ENCODE measurements around the gene MSI1. TPM values are rescaled to one million over a fixed set of nuclear protein-coding genes. Genes with fewer than 3 reads are reported as not detected.
"Not testable (repeated sequence)": the region's sequence is repeated elsewhere in the genome, so short reads cannot be mapped to it uniquely, and the experiment has no call there.

The MSI1 gene
- total and polyA plus RNA-seq, 2 experiments from 2014 or later = 12.8 to 16.9 TPM

DNA sequence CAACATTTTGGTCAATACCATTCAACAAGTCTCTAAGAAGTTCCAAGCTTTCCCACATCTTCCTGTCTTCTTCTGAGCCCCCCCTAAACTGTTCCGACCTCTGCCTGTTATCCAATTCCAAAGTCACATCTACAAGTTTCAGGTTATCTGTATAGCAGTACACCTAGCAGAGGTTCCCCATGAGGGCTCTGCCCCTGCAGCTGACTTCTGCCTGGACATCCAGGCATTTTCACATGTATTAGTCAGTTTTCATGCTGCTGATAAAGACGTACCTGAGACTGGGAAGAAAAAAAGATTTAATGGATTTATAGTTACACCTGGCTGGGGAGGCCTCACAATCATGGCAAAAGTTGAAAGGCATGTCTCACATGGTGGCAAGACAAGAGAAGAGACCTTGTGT, 31.2 kb downstream of the MSI1 start (continued):
- TF ChIP-seq ZNF462 (CRISPR knock-in tag; IDR thresholded peaks at IDR 0.05) = no peak
- no peak for TF ChIP-seq NANOG (IDR thresholded peaks at IDR 0.05; ENCODE audit: borderline replicate concordance)

DNA sequence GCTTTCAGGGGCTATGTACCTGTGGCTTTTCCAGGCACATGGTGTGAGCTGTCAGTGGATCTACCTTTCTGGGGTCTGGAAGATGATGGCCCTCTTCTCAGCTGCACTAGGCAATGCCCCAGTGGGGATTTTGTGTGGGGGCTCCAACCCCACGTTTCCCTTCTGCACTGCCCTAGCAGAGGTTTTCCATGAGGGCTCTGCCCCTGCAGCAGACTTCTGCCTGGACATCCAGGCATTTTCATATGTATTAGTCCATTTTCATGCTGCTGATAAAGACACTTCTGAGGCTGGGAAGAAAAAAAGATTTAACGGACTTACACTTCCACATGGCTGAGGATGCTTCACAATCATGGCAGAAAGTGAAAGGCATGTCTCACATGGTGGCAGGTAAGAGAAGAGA, 32.6 kb downstream of the MSI1 start:
- not testable (repeated sequence) for ATAC-seq
- H3K36me3 Mint-ChIP-seq (ENCODE audit: low read depth) = peaks cover 24% of the 10 kb centered on the region
- H3K9me3 Mint-ChIP-seq = peaks cover 39% of the 10 kb centered on the region

DNA sequence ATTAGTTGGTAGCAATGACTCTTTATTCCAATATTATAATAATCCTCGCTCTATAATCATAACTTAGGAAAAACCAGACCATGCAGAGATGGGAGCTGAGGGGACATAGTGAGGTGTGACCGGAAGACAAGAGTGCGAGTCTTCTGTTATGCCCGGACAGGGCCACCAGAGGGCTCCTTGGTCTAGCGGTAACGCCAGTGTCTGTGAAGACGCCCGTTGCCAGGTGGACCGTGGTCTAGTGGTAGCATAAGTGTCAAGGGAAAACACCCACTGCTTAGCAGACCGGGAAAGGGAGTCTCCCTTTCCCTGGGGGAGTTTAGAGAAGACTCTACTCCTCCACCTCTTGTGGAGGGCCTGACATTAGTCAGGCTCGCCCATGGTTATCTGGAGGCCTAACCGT, 33.5 kb downstream of the MSI1 start:
- not testable (repeated sequence) for ATAC-seq; H3K79me2 ChIP-seq (replicated peaks; ENCODE audit: insufficient read depth); H3K4me3 ChIP-seq; H4K20me1 ChIP-seq (replicated peaks; ENCODE audit: insufficient read depth); H3K36me3 ChIP-seq (ENCODE audit: insufficient read depth); H3K4me1 ChIP-seq (ENCODE audit: insufficient read depth); H3F3A ChIP-seq (replicated peaks; ENCODE audit: low read depth); H3K27ac Mint-ChIP-seq; H2AFZ ChIP-seq; H3K4me1 Mint-ChIP-seq; H3K4me2 ChIP-seq; H3K27ac ChIP-seq (ENCODE audit: low read depth); H3K4me3 Mint-ChIP-seq; H3K27me3 ChIP-seq (ENCODE audit: insufficient read depth); H3K9me2 ChIP-seq (ENCODE audit: insufficient read depth)
- DNase-seq (ENCODE audit: low spot score) = peak; percentile 79
- H3K36me3 Mint-ChIP-seq (ENCODE audit: low read depth) = peaks cover 24% of the 10 kb centered on the region
- H3K9me3 Mint-ChIP-seq = peaks cover 39% of the 10 kb centered on the region
- TF ChIP-seq CTCF (conservative IDR thresholded peaks at IDR 0.05; ENCODE audit: low read depth in 2 of 2) = peak; percentile 63 to 80
- peaks cover 19% of the 10 kb centered on the region for H3K27me3 Mint-ChIP-seq (ENCODE audit: insufficient read depth, low read depth, poor library complexity)

More for the DNA sequence above, 32.6 kb downstream of the MSI1 start:
- H3K36me3 ChIP-seq (ENCODE audit: insufficient read depth); H3K4me3 Mint-ChIP-seq; H3K27me3 ChIP-seq (ENCODE audit: insufficient read depth); H3K4me1 Mint-ChIP-seq; H3K4me3 ChIP-seq; H3K4me1 ChIP-seq (ENCODE audit: insufficient read depth); DNase-seq (ENCODE audit: low spot score); H3K9me2 ChIP-seq (ENCODE audit: insufficient read depth); H3K27ac Mint-ChIP-seq; H3K4me2 ChIP-seq; H4K20me1 ChIP-seq (replicated peaks; ENCODE audit: insufficient read depth); H3F3A ChIP-seq (replicated peaks; ENCODE audit: low read depth); H3K79me2 ChIP-seq (replicated peaks; ENCODE audit: insufficient read depth); H2AFZ ChIP-seq; H3K27ac ChIP-seq (ENCODE audit: low read depth): not testable (repeated sequence)
- peaks cover 20% of the 10 kb centered on the region for H3K27me3 Mint-ChIP-seq (ENCODE audit: insufficient read depth, low read depth, poor library complexity)
